Effector memory CD8-positive, alpha-beta T cell (primary cell): ENCODE measurements around the gene EHD3.

Experiments used
- ATAC-seq: fragments of 150-1000 bp; cut with Tn5 transposase; replicated peaks from 2 replicates; pipeline ENCODE4 v1.10.0; 2021; ENCODE audit warnings: mild to moderate bottlenecking, moderate library complexity
- DNase-seq, 3 experiments: peaks; one replicate each; pipeline ENCODE4 v3.0.0; 2021
- H3K27ac Mint-ChIP-seq, 2 donors: one replicate each; pipeline ENCODE4 v1.8.0; 2022; ENCODE audit warnings: mild to moderate bottlenecking in 2 of 2, mixed read lengths in 2 of 2, moderate library complexity in 2 of 2
- H3K27me3 Mint-ChIP-seq, 2 donors: one replicate each; pipeline ENCODE4 v1.8.0; 2022; ENCODE audit warnings: mixed read lengths in 2 of 2
- H3K36me3 Mint-ChIP-seq: one replicate; pipeline ENCODE4 v1.8.0; 2022; ENCODE audit warnings: mild to moderate bottlenecking, moderate library complexity, mixed read lengths; ENCODE audit not compliant: insufficient read depth
- H3K4me1 Mint-ChIP-seq, 2 donors: one replicate each; pipeline ENCODE4 v1.8.0; 2022; ENCODE audit warnings: low read depth in 2 of 2, mixed read lengths in 2 of 2
- H3K4me3 Mint-ChIP-seq, 2 donors: one replicate each; pipeline ENCODE4 v1.8.0; 2022; ENCODE audit warnings: mild to moderate bottlenecking in 2 of 2, mixed read lengths in 2 of 2, moderate library complexity in 2 of 2
- H3K9me3 Mint-ChIP-seq, 2 donors: one replicate each; pipeline ENCODE4 v1.8.0; 2022; ENCODE audit warnings: mixed read lengths in 2 of 2

The EHD3 gene

GRCh38 chr2:31260870-31261269 is 26.9 kb downstream of the EHD3 start:
- Mint-ChIP-seq H3K36me3 (no peaks in the 10 kb centered on the region), H3K4me1 (peaks cover 0 to 6% of the 10 kb centered on the region in 2 donors), H3K27me3 (no peaks in the 10 kb centered on the region), H3K27ac (no peak overlapping the region), H3K4me3 (no peak overlapping the region), H3K9me3 (no peaks in the 10 kb centered on the region)
- ATAC-seq (no peak), DNase-seq (no peak)

- H3K27ac Mint-ChIP-seq = no peak overlapping the region
Observed at GRCh38 chr2:31263636-31264190, 29.8 kb downstream of the EHD3 start.

GRCh38 chr2:31265234-31265633 is 31.3 kb downstream of the EHD3 start:
- Mint-ChIP-seq H3K36me3 (peaks cover 5% of the 10 kb centered on the region), H3K27ac (no peak overlapping the region)
- no peak for ATAC-seq

More at GRCh38 chr2:31263636-31264190, 29.8 kb downstream of the EHD3 start:
- Mint-ChIP-seq H3K36me3 (peaks cover 5% of the 10 kb centered on the region), H3K4me1 (no peaks in the 10 kb centered on the region), H3K4me3 (no peak overlapping the region), H3K9me3 (no peaks in the 10 kb centered on the region), H3K27me3 (no peaks in the 10 kb centered on the region)
- DNase-seq (no peak), ATAC-seq (no peak)

GRCh38 chr2:31266804-31267203 is 32.9 kb downstream of the EHD3 start:
- Mint-ChIP-seq H3K4me1 (no peaks in the 10 kb centered on the region), H3K9me3 (no peaks in the 10 kb centered on the region), H3K4me3 (no peak overlapping the region), H3K27ac (no peak overlapping the region), H3K27me3 (no peaks in the 10 kb centered on the region), H3K36me3 (peaks cover 5% of the 10 kb centered on the region)
- no peak for DNase-seq
- no peak for ATAC-seq

More at GRCh38 chr2:31265234-31265633, 31.3 kb downstream of the EHD3 start:
- no peaks in the 10 kb centered on the region for H3K4me1 Mint-ChIP-seq
- H3K4me3 Mint-ChIP-seq = no peak overlapping the region
- no peaks in the 10 kb centered on the region for H3K9me3 Mint-ChIP-seq
- no peak for DNase-seq
- no peaks in the 10 kb centered on the region for H3K27me3 Mint-ChIP-seq

GRCh38 chr2:31267437-31268120 is 33.6 kb downstream of the EHD3 start:
- peaks cover 8% of the 10 kb centered on the region for H3K36me3 Mint-ChIP-seq
- DNase-seq (no peak), ATAC-seq (no peak)
- no peak overlapping the region for H3K27ac Mint-ChIP-seq
- no peak overlapping the region for H3K4me3 Mint-ChIP-seq
- no peaks in the 10 kb centered on the region for H3K4me1 Mint-ChIP-seq
- peaks cover 7% of the 10 kb centered on the region in 2 donors for H3K27me3 Mint-ChIP-seq
- H3K9me3 Mint-ChIP-seq = no peaks in the 10 kb centered on the region

GRCh38 chr2:31268344-31268743 is 34.4 kb downstream of the EHD3 start:
- Mint-ChIP-seq H3K36me3 (peaks cover 8% of the 10 kb centered on the region), H3K9me3 (no peaks in the 10 kb centered on the region), H3K27me3 (peaks cover 9 to 14% of the 10 kb centered on the region in 2 donors), H3K4me3 (no peak overlapping the region), H3K4me1 (no peaks in the 10 kb centered on the region), H3K27ac (no peak overlapping the region)
- DNase-seq = no peak
- ATAC-seq = no peak

- Mint-ChIP-seq H3K4me1 (no peaks in the 10 kb centered on the region), H3K27me3 (peaks cover 12 to 19% of the 10 kb centered on the region in 2 donors), H3K36me3 (peaks cover 8% of the 10 kb centered on the region), H3K27ac (no peak overlapping the region), H3K9me3 (no peaks in the 10 kb centered on the region), H3K4me3 (no peak overlapping the region)
- DNase-seq (no peak), ATAC-seq (no peak)
Observed at GRCh38 chr2:31269087-31269486, 35.1 kb downstream of the EHD3 start.

GRCh38 chr2:31270131-31270530 is 36.2 kb downstream of the EHD3 start:
- no peak for DNase-seq
- no peaks in the 10 kb centered on the region for H3K4me1 Mint-ChIP-seq
- no peaks in the 10 kb centered on the region for H3K9me3 Mint-ChIP-seq
- no peak overlapping the region for H3K4me3 Mint-ChIP-seq
- peaks cover 8% of the 10 kb centered on the region for H3K36me3 Mint-ChIP-seq
- H3K27ac Mint-ChIP-seq = no peak overlapping the region
- ATAC-seq = no peak
- H3K27me3 Mint-ChIP-seq = peaks cover 23 to 28% of the 10 kb centered on the region in 2 donors

GRCh38 chr2:31270822-31271231 is 36.9 kb downstream of the EHD3 start:
- no peak overlapping the region for H3K4me3 Mint-ChIP-seq

GRCh38 chr2:31271851-31272267 is 37.9 kb downstream of the EHD3 start:
- ATAC-seq (no peak), DNase-seq (no peak)
- Mint-ChIP-seq H3K9me3 (no peaks in the 10 kb centered on the region), H3K4me3 (no peak overlapping the region), H3K4me1 (no peaks in the 10 kb centered on the region), H3K36me3 (peaks cover 8% of the 10 kb centered on the region), H3K27me3 (peaks cover 40 to 42% of the 10 kb centered on the region in 2 donors), H3K27ac (no peak overlapping the region)

More at GRCh38 chr2:31270822-31271231, 36.9 kb downstream of the EHD3 start:
- no peaks in the 10 kb centered on the region for H3K4me1 Mint-ChIP-seq
- peaks cover 30 to 35% of the 10 kb centered on the region in 2 donors for H3K27me3 Mint-ChIP-seq
- no peaks in the 10 kb centered on the region for H3K9me3 Mint-ChIP-seq
- DNase-seq (no peak), ATAC-seq (no peak)
- peaks cover 8% of the 10 kb centered on the region for H3K36me3 Mint-ChIP-seq
- H3K27ac Mint-ChIP-seq = no peak overlapping the region

GRCh38 chr2:31274401-31275075 is 40.6 kb downstream of the EHD3 start:
- Mint-ChIP-seq H3K9me3 (no peaks in the 10 kb centered on the region), H3K27me3 (peaks cover 52 to 53% of the 10 kb centered on the region in 2 donors), H3K27ac (no peak overlapping the region), H3K4me1 (no peaks in the 10 kb centered on the region), H3K36me3 (peaks cover 3% of the 10 kb centered on the region), H3K4me3 (no peak overlapping the region)
- DNase-seq (no peak), ATAC-seq (no peak)

- Mint-ChIP-seq H3K4me3 (no peak overlapping the region), H3K27ac (no peak overlapping the region), H3K27me3 (peaks cover 52 to 55% of the 10 kb centered on the region in 2 donors), H3K4me1 (no peaks in the 10 kb centered on the region), H3K36me3 (peaks cover 3% of the 10 kb centered on the region), H3K9me3 (no peaks in the 10 kb centered on the region)
- DNase-seq (no peak), ATAC-seq (no peak)
Observed at GRCh38 chr2:31275976-31276375, 42.0 kb downstream of the EHD3 start.

GRCh38 chr2:31277621-31278020 is 43.7 kb downstream of the EHD3 start:
- Mint-ChIP-seq H3K4me3 (no peak overlapping the region), H3K4me1 (no peaks in the 10 kb centered on the region), H3K9me3 (no peaks in the 10 kb centered on the region), H3K36me3 (no peaks in the 10 kb centered on the region), H3K27me3 (peaks cover 44 to 48% of the 10 kb centered on the region in 2 donors), H3K27ac (no peak overlapping the region)
- no peak for ATAC-seq
- DNase-seq = no peak

- Mint-ChIP-seq H3K4me3 (no peak overlapping the region), H3K27ac (no peak overlapping the region), H3K4me1 (no peaks in the 10 kb centered on the region), H3K27me3 (peaks cover 9 to 11% of the 10 kb centered on the region in 2 donors), H3K36me3 (no peaks in the 10 kb centered on the region), H3K9me3 (no peaks in the 10 kb centered on the region)
- no peak for DNase-seq
- ATAC-seq = no peak
Observed at GRCh38 chr2:31282634-31283033, 48.7 kb downstream of the EHD3 start.
